ENCODE results near the gene SETD7. TPM values are rescaled to one million over a fixed set of nuclear protein-coding genes. Genes with fewer than 3 reads are reported as not detected.

The SETD7 gene
- total and polyA plus RNA-seq, 2 donors (not counting 1 experiment from before 2014, with no cell fraction given) = 5.1 to 13.0 TPM

- peaks cover 38 to 40% of the 10 kb centered on the region in 2 donors for H3K4me1 ChIP-seq (ENCODE audit: control insufficient read depth in 2 of 2, insufficient read depth in 2 of 2, low read length in 2 of 2)
- intact Hi-C loops (cut with micrococcal nuclease) = loop anchor here (1.0 to 5.0 kb wide), 8 partner anchors 104 to 965 kb away; partner anchors contain the start of genes ELF2, ELMOD2, NAA15 and NOCT
- ChIA-PET POLR2A (interaction anchor here (3.2 kb wide), 1 partner anchor 104 kb away, joined by 16 read pairs; no protein-coding TSS in a partner anchor), CTCF (interaction anchor here (0.8 to 4.4 kb wide), 8 partner anchors 26 to 526 kb away, joined by 3 to 24 read pairs (median 3); partner anchors contain the start of gene ELF2)
- no peaks in the 10 kb centered on the region for H3K27me3 ChIP-seq (replicated peaks in 1 of 4; ENCODE audit: control extremely low read depth in 1 of 4, control insufficient read depth in 3 of 4, insufficient read depth in 4 of 4, low read length in 3 of 4)
- H3K79me2 ChIP-seq (ENCODE audit: control insufficient read depth, insufficient read depth, low read length) = peaks cover 39% of the 10 kb centered on the region
- no peaks in the 10 kb centered on the region for H3K9me3 ChIP-seq (ENCODE audit: control extremely low read depth in 1 of 3, control insufficient read depth in 2 of 3, insufficient read depth in 1 of 3, low read length in 2 of 3)
- peak overlapping the region; percentile 97 for H3K27ac Mint-ChIP-seq
- H3K27ac ChIP-seq (ENCODE audit: low read length in 2 of 2) = peak overlapping the region; percentile 93 to 98
- peaks cover 60% of the 10 kb centered on the region for H3K4me1 Mint-ChIP-seq
- no peak for TF ChIP-seq EZH2 (IDR thresholded peaks at IDR 0.05; ENCODE audit: borderline replicate concordance, insufficient read depth, low read depth, low read length, poor library complexity, severe bottlenecking)
- peak overlapping the region; percentile 93 for H3K4me3 Mint-ChIP-seq
- H3K27me3 Mint-ChIP-seq = no peaks in the 10 kb centered on the region
- H2AFZ ChIP-seq (ENCODE audit: insufficient read depth, low read depth, low read length, poor library complexity, severe bottlenecking) = peak overlapping the region; percentile 75
- under 1% methylated on average over 52 of the region's 58 CpGs for WGBS (ENCODE audit: insufficient coverage)
- H3K36me3 ChIP-seq (replicated peaks in 1 of 2; ENCODE audit: control extremely low read depth in 1 of 2, control insufficient read depth in 1 of 2, extremely low read depth in 1 of 2, insufficient read depth in 2 of 2, low read length in 1 of 2) = no peaks in the 10 kb centered on the region
- H3K4me2 ChIP-seq (replicated peaks; ENCODE audit: low read depth, low read length, poor library complexity, severe bottlenecking) = peak overlapping the region; percentile 87
- no peaks in the 10 kb centered on the region for H3K9me3 Mint-ChIP-seq (ENCODE audit: insufficient read depth)
- peak; percentile 88 for DNase-seq
- peak; percentile 31 for ATAC-seq (ENCODE audit: low read depth)
- H4K20me1 ChIP-seq (ENCODE audit: control insufficient read depth, insufficient read depth, low read length, poor library complexity, severe bottlenecking) = no peaks in the 10 kb centered on the region
- H3K9ac ChIP-seq (ENCODE audit: low read length) = peak overlapping the region; percentile 94
- H3K4me3 ChIP-seq (ENCODE audit: control extremely low read depth in 1 of 5, extremely low read depth in 1 of 5, insufficient read depth in 1 of 5, low read depth in 2 of 5, low read length in 4 of 5) = peak overlapping the region; percentile 73 to 96 (median 89)
Measured at GRCh38 chr4:139556724-139557555, 921 bp upstream of the SETD7 start.

- intact Hi-C loops (cut with micrococcal nuclease) = loop anchor here (1.0 to 5.0 kb wide), 9 partner anchors 25 to 967 kb away; partner anchors contain the start of genes ELF2, ELMOD2, NAA15 and NOCT
- H3K9me3 Mint-ChIP-seq (ENCODE audit: insufficient read depth) = no peaks in the 10 kb centered on the region
- peak overlapping the region; percentile 100 for H3K4me3 Mint-ChIP-seq
- WGBS (ENCODE audit: insufficient coverage) = under 1% methylated on average over 49 of the region's 49 CpGs
- ChIA-PET POLR2A (interaction anchor here (0.7 to 3.2 kb wide), 4 partner anchors 23 to 254 kb away, joined by 3 to 16 read pairs (median 5); partner anchors contain the start of gene NAA15), CTCF (interaction anchor here (2.2 to 4.4 kb wide), 3 partner anchors 25 to 51 kb away, joined by 5 to 24 read pairs (median 8); no protein-coding TSS in a partner anchor)
- Histone ChIP-seq H3K36me3 (replicated peaks in 1 of 2; ENCODE audit: control extremely low read depth in 1 of 2, control insufficient read depth in 1 of 2, extremely low read depth in 1 of 2, insufficient read depth in 2 of 2, low read length in 1 of 2) (no peaks in the 10 kb centered on the region), H4K20me1 (ENCODE audit: control insufficient read depth, insufficient read depth, low read length, poor library complexity, severe bottlenecking) (peaks cover 9% of the 10 kb centered on the region), H3K9me3 (ENCODE audit: control extremely low read depth in 1 of 3, control insufficient read depth in 2 of 3, insufficient read depth in 1 of 3, low read length in 2 of 3) (no peaks in the 10 kb centered on the region), H3K27ac (ENCODE audit: low read length in 2 of 2) (peak overlapping the region; percentile 93 to 98), H2AFZ (ENCODE audit: insufficient read depth, low read depth, low read length, poor library complexity, severe bottlenecking) (peak overlapping the region; percentile 75), H3K4me3 (ENCODE audit: control extremely low read depth in 1 of 5, extremely low read depth in 1 of 5, insufficient read depth in 1 of 5, low read depth in 2 of 5, low read length in 4 of 5) (peak overlapping the region; percentile 73 to 96 (median 89)), H3K4me1 (ENCODE audit: control insufficient read depth in 2 of 2, insufficient read depth in 2 of 2, low read length in 2 of 2) (peaks cover 35 to 36% of the 10 kb centered on the region in 2 donors), H3K27me3 (replicated peaks in 1 of 4; ENCODE audit: control extremely low read depth in 1 of 4, control insufficient read depth in 3 of 4, insufficient read depth in 4 of 4, low read length in 3 of 4) (no peaks in the 10 kb centered on the region), H3K9ac (ENCODE audit: low read length) (peak overlapping the region; percentile 94), H3K79me2 (ENCODE audit: control insufficient read depth, insufficient read depth, low read length) (peaks cover 49% of the 10 kb centered on the region), H3K4me2 (replicated peaks; ENCODE audit: low read depth, low read length, poor library complexity, severe bottlenecking) (peak overlapping the region; percentile 87)
- H3K27me3 Mint-ChIP-seq = no peaks in the 10 kb centered on the region
- ATAC-seq (ENCODE audit: low read depth) = peak; percentile 7
- H3K27ac Mint-ChIP-seq = peak overlapping the region; percentile 100
- TF ChIP-seq CTCF (IDR thresholded peaks at IDR 0.05) (no peak), EZH2 (IDR thresholded peaks at IDR 0.05; ENCODE audit: borderline replicate concordance, insufficient read depth, low read depth, low read length, poor library complexity, severe bottlenecking) (no peak)
- DNase-seq = no peak
- H3K4me1 Mint-ChIP-seq = peaks cover 63% of the 10 kb centered on the region
Measured at GRCh38 chr4:139555705-139556070, 331 bp downstream of the SETD7 start.

All from B cell (primary cell).